DMS153 treated with DMSO at 0.1 percent for 48 hours (cell line): Measurements from ENCODE around the gene ATP5ME.
"Not testable (repeated sequence)": the region's sequence is repeated elsewhere in the genome, so short reads cannot be mapped to it uniquely, and the experiment has no call there.

Source experiments
- DNase-seq: peaks from one replicate; lab custom pipeline; 2025; ENCODE audit not compliant: unreplicated experiment; lab: John Stamatoyannopoulos, UW

The ATP5ME gene

GRCh38 chr4:656436-657337, 17.4 kb downstream of the ATP5ME start:
- DNase-seq, result no peak

GRCh38 chr4:655464-656151, 18.5 kb downstream of the ATP5ME start:
- no peak for DNase-seq

GRCh38 chr4:654871-655463, 19.1 kb downstream of the ATP5ME start:
- DNase-seq, result no peak

- no peak for DNase-seq
Measured at GRCh38 chr4:654503-654845, 19.6 kb downstream of the ATP5ME start.

GRCh38 chr4:653831-654502, 20.1 kb downstream of the ATP5ME start:
- DNase-seq, result no peak

- DNase-seq, result no peak
Measured at GRCh38 chr4:653080-653821, 20.8 kb downstream of the ATP5ME start.

GRCh38 chr4:651884-652642, 22.0 kb downstream of the ATP5ME start:
- no peak for DNase-seq

- no peak for DNase-seq
Measured at GRCh38 chr4:650951-651883, 22.9 kb downstream of the ATP5ME start.

GRCh38 chr4:650461-650860, 23.6 kb downstream of the ATP5ME start:
- DNase-seq, result no peak

- DNase-seq, result no peak
Measured at GRCh38 chr4:649751-650310, 24.2 kb downstream of the ATP5ME start.

- no peak for DNase-seq
Measured at GRCh38 chr4:649293-649625, 24.8 kb downstream of the ATP5ME start.

- DNase-seq, result no peak
Measured at GRCh38 chr4:648579-649292, 25.3 kb downstream of the ATP5ME start.

GRCh38 chr4:647481-647880, 26.6 kb downstream of the ATP5ME start:
- DNase-seq, result no peak

GRCh38 chr4:646460-646859, 27.6 kb downstream of the ATP5ME start:
- no peak for DNase-seq

- DNase-seq, result not testable (repeated sequence)
Measured at GRCh38 chr4:642366-642765, 31.7 kb downstream of the ATP5ME start.

- no peak for DNase-seq
Measured at GRCh38 chr4:637536-638280, 36.4 kb downstream of the ATP5ME start.

- DNase-seq, result no peak
Measured at GRCh38 chr4:636628-637159, 37.4 kb downstream of the ATP5ME start.
